ENCODE data around the gene CLASP1.
"Not testable (repeated sequence)": the region's sequence is repeated elsewhere in the genome, so short reads cannot be mapped to it uniquely, and the experiment has no call there.

Gene CLASP1

DNA sequence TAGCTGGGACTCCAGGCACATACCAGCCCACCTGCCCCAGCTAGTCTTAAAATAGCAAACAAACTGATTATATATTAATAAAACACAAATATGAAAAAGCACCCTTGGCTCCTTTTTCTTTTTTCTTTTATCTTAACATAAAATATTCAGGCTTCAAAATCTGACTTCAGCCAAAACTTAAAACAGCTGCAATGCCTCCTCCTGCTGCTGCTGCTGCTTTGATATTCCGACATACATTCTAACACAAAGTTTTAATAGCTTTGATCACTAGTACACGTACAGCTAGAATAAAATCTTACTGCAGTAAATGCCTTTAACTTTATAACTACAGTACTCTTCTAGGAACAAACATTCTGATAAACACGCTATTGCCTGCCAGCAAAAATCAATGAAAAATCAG lies 190.0 kb downstream of the CLASP1 start:
- no peak for DNase-seq

DNA sequence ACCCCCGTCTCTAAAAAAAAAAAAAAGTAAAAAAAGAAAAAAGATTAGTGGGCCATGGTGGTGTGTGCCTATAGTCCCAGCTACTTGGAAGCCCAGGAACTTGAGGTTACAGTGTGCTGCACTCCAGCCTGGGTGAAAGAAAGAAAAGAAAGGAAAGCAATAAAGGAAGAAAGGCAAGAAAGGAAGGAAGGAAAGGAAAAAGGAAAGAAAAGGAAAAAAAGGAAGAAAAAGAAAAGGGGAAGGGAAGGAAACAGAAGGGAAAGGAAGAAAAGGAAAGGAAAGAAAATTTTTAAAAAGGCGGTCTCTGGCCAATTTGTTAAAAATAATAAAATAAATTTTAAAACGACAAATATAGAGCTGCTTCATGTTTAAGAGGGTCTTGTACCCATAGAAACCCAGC lies 192.9 kb downstream of the CLASP1 start:
- DNase-seq, result no peak

DNA sequence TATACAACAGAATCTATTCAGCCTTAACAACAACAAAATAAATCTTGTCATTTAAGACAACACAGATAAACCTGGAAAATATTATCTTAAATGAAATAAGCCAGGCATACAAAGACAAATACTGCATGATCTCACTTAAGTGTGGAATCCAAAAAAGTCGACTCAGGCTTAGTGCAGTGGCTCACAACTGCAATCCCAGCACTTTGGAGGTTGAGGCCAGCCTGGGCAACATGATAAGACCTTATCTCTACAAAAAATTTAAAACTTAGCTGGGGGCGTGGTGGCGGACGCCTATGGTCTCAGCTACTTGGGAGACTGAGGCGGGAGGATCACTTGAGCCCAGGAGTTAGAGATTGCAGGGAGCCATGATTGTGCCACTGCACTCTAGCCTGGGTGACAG lies 193.8 kb downstream of the CLASP1 start:
- no peak for DNase-seq

- DNase-seq, result no peak
Observed at GRCh38 chr2:121454549-121455090, 194.6 kb downstream of the CLASP1 start.

DNA sequence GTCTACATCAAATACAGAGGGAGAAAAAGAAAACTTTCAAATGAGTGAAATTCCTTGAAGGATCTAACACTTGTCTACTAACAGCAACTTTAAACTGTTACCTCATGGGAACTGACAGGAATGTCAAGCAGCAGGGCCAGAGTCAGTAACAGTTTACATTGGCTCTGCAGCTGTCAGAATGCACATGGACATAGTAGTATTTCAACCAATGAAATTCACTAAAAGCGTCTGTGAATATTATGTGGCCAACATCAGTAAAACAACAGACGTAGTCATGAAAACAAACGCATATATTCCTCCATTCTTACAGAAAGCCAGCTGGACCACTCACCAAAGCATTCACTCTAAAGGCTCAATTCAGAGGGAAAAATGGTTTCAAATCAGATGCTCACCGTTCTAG lies 197.9 kb downstream of the CLASP1 start:
- DNase-seq, result no peak

DNA sequence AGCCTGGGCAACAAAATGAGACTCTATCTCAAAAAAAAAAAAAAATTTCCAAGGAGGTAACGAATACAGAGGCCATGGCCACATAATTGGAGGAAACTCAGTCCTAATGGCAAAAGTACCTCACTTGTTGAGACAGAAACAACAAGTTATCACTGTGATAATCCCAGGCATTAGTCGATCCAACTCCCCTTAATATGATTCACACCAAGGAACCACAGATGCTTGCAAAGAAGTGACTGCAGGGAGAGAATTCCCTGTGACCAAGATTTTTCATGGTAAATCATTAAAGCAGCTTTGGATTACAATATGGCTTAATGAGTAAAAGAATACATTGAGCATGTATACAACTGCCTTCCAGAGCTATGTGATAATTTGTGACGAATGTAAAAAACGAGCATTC lies 199.0 kb downstream of the CLASP1 start:
- DNase-seq, result no peak

DNA sequence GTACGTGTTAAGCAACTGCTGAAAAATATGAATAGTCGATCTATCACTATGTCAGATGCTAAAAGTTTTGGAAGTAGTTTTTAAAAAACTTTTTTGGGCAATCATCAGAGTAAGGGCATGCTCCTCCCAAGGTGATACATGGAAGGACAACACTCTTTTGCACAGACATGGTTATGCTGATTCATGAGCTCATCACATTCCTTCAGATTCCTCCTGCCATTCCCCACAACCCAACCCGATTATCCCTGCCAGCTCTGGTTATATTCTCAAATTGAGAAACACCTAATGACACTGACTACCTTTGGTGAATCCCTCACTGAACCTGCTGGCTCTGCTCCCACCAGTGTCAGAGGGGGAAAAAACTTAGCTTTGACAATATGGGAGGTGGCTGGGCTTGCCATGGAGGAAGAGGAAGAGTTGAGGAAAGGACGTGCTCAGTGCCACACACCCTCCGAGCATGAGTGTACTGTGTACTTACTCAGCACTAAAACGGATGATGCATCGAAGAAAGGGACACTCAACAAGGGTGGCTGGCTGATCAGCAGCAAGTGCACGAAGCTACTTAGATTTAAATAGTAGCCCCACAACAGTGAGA lies 202.5 kb downstream of the CLASP1 start:
- DNase-seq, result no peak

DNA sequence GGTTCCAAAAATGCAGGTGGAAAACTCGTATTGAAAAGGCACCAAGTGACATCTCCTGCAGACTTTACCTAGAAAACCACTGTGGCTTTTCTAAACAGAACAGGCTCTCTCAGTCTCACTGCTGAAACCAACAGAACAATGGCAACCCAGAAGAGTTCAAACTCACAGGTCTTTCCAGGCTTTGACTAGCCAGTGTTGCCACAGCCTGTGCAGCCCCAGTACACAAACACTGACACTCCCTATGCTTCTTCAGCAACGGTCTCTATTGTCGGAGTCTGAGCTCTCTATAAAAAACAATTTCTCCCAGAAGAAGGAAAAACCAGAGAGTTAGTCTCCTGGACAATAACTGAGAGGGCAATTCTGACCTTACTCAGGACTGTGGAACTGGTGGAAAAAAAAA lies 206.4 kb downstream of the CLASP1 start:
- no peak for DNase-seq

DNA sequence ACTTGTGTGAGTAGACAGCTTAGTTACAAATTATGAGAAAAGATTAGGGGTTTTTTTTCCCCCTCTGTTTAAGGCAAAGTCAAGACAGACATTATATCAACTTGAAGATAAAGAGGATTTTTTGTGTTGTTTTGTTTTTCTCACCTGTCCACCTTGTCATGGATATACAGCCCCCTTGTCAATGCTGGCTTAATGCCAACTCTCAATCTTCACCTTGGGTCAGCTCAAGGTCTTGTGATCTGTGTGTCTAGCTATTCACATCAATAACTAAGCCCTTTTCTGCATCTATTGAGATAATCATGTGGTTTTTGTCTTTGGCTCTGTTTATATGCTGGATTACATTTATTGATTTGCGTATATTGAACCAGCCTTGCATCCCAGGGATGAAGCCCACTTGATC lies 211.0 kb downstream of the CLASP1 start:
- DNase-seq, result not testable (repeated sequence)

DNA sequence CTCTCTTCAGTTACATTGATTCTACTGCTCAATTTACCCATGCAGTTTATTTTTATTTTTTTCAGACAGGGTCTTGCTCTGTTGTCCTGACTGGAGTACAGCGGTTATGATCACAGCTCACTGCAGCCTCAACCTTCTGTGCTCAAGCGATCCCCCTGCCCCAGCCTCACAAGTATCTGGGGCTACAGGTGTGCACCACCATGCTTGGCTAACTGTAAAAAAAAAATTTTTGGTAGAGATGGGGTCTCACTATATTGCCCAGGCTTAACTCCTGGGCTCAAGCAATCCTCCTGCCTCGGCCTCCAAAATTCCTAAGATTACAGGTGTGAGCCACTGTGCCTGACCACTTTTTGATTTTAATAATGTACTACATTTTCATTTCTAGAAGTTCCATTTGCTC lies 212.3 kb downstream of the CLASP1 start:
- DNase-seq, result no peak

- no peak for DNase-seq
Observed at GRCh38 chr2:121435790-121436189, 213.5 kb downstream of the CLASP1 start.

- DNase-seq, result no peak
Observed at GRCh38 chr2:121431214-121431613, 218.0 kb downstream of the CLASP1 start.

DNA sequence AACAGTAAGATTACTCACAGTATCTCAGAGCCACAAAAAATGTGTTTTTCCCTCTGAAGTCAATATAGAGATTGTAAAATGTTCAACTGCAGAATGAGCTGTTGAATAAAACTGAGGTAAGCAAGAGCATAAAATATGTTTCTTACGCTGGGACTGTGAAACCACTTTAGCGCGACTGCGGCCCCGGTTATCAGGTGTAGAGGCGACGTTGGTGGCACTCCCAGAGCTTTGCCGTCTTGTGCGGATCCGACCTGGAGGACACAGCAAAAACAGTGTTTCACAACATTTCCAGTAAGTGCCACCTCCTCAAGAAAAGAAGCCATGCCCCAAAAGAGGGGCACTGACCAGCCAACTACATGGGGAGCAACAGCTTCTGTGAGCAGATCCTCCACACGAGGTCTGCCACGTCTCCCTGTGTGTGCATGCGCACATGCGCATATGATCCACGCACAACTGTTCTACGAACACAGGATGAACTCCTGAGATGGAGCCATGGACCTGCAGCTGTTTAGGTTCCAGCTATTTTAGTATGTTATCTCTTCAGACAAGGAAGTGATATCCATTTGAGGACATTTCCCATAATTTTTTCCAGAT lies 219.2 kb downstream of the CLASP1 start:
- DNase-seq, result no peak

DNA sequence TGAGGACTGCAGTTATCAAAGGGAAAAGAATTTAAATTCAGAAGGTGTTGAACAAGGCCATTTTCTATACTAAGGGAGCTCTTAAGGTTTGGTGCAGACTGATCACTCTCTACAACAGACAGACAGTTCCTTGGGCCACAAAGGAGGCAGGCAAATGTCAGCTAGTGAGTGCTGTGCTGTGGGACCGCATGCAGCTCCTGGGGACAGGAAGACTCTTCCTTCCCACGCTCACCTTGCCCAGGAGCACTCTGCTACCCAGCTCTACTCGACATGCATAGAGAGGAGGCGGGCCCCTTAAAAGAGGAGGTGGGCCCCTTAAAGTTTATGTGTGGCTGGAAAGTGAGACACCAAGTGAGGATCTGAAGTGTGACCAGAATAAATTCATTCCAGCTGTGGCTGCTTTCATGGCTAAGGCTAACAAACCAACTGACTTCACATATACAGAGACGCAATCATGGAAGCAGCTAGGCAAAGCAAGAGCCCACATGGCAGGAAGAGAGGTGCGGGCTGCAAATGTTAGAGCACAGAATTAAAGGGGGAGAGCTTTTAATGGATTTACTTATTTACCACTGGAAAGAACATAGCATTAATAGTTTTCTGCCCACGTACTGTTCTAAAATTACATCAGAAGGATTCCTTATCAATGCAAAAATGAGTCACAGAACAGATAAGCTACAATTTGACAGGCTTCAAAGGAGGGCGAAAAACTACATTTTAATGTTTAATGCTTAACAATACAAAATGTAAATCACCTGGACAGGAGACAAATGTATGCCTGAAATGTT lies 220.0 kb downstream of the CLASP1 start:
- no peak for DNase-seq

DNA sequence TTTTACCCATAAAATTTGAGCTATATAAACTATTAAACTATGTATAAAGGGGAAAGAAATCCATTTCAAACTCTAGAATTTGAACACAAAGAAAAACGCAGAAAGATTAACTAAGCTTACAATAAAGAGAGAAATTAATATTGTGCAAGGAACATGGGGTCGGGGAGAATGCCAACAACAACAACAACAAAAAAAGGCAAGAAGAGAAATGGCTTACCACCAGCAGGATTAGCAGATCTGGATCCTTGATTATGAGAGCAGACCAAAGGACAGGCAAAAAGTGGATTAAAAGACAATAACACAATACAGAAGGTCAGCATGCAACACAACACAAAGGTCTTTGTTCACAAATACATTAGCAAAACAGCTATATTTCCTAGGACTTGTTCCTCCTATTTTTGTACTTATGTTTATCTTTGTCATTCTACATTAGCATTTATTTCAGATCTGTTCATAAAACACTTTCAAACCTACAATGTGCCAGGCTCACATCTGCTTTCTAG lies 222.0 kb downstream of the CLASP1 start:
- DNase-seq, result no peak

DNA sequence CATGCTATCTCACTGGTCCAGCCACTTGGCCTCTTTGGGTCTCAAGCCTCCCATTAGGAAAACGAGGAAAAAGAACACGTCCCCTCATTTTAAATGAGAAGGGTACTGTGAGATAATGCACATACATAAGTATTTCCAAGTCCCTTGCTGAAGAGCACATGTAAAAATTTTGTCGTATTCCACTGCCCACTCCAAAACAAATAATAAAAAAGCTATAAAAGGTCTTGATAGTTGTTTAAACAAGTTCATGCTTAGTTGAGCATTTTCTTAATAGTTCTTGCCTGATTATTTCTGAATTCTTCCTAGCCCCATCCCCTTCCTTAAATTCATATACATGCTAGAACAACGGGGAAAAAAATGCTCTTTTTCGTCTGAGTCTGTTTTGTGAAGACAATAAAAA lies 228.8 kb downstream of the CLASP1 start:
- no peak for DNase-seq

DNA sequence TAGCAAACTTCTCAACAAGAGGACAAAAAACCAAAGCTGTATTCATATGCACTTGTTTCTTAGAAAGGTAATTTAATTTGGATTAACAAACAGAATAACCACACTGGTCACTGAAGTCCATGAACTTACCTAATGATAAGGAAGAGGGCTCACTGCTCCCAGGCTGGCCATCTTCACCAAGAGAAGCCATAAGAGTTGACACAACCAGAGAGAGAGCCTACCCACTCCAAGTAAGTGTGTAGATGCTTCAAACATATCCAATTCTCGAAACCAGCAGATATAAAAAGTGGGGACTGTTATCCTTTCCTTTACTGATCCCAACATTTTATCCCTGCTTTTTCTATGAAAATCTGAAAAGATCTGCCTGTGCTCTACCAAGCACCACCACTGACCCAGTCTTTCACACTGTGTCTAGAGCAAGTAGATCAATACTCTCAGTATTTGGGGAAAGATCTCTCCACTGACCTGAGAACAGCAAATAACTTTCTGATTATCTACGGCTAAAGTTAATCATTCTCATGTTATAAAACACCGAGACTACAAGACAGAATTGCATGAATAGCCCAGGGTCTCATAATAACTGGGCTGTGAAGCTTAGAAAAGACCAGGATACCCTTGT lies 230.1 kb downstream of the CLASP1 start:
- DNase-seq, result no peak

DNA sequence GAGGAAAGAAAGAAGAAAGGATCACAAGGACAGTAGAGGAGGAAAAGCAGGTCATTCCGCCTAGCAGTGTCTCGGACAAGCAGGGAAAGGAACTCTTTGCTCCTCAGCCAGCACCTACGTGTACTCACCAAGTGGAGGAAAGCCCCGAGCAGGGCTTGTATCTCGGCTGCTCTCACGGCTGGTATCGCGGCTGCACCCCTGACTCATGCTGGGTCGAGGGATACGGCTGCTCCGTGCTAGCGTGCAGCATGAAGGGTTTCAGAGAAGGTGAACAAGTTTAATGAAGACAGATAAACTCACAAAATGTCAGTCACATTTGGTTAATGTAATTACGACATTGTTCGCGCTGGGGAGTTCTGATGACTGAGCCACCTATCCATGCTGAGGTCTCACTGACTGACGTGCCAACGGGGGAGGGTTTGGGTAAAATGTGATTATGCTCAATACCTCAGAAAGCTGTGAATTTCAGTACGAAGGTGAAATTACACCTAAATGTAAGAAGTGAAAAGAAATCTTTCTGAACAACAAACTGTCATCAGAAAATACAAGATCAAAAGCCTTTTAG lies 230.7 kb downstream of the CLASP1 start:
- DNase-seq, result no peak

- no peak for DNase-seq
Observed at GRCh38 chr2:121417826-121418225, 231.4 kb downstream of the CLASP1 start.

DNA sequence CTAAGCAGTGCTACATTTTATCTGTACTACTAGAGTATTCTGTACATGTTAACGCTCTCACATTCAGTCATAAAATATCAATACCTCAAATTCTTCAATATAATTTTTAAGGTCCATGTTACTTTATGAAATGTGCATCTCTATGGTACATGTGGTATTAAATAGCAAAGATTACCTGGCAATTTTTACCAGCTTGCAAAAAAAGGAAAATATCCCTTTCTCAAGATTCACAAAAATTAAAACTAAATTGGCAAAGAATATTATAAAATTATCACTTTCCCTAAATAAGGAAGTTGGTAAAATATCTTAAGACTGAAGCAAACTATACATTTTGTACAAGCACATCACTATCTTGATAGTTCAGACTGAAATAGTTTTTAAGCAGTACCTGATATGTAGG lies 233.5 kb downstream of the CLASP1 start:
- DNase-seq, result no peak

GRCh38 chr2:121412349-121412748 lies 236.9 kb downstream of the CLASP1 start:
- DNase-seq, result no peak

DNA sequence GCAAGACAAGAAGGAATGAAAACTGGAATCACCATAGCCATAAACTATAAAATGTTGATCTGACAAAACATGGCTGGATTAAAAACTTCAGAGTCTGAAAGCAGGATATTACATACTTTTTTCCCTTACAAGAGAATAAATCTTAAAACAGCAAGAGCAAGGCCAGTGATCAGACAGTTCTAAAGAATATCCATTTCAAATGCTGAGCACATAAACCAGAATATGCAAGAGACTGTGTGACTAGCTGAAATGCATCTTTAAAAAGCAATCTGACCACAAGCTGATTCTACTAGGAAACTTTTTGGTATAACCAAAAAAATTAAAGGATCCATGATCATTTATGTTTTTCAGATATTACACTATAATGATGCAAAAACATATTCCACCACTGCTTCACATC lies 239.3 kb downstream of the CLASP1 start:
- no peak for DNase-seq

- no peak for DNase-seq
Observed at GRCh38 chr2:121409388-121409787, 239.9 kb downstream of the CLASP1 start.
